ENCODE results near the gene EPB41L3. TPM values are rescaled to one million over a fixed set of nuclear protein-coding genes. Genes with fewer than 3 reads are reported as not detected.

The EPB41L3 gene
- total and polyA plus RNA-seq, 2 experiments from 2014 or later = 8.0 to 11.7 TPM

DNA sequence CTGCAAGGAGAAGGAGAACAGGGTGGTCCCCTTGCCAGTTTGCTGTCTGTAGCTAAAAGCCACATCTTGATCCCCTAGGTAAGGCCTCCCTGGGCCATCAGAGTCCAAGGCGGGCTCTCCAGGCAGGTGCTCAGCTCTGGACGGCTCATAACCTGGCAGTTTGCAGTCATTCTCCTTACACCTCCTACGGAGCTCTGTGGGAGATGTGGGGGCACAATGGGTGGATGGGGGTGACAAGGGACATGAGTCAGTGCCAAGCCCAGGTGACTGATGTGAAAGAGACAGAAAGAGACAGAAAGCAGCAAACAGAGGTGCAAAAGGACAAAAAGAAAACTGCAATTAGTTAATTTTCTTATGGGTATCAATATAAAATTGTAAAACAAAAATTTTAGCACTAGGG, 127.7 kb downstream of the EPB41L3 start:
- H3K79me2 ChIP-seq (replicated peaks; ENCODE audit: insufficient read depth) = no peaks in the 10 kb centered on the region
- no peaks in the 10 kb centered on the region for H3K36me3 Mint-ChIP-seq (ENCODE audit: low read depth)
- H3K4me1 Mint-ChIP-seq = peaks cover 29% of the 10 kb centered on the region
- no peaks in the 10 kb centered on the region for H4K20me1 ChIP-seq (replicated peaks; ENCODE audit: insufficient read depth)
- peaks cover 4% of the 10 kb centered on the region; the same call in 1 of the 2 replicates for H3K4me1 ChIP-seq (ENCODE audit: insufficient read depth)
- no peak overlapping the region for H3K4me3 Mint-ChIP-seq
- no peak overlapping the region for H3K4me2 ChIP-seq
- no peak for ATAC-seq
- no peaks in the 10 kb centered on the region for H3K9me3 Mint-ChIP-seq
- no peak overlapping the region for H3K27ac Mint-ChIP-seq
- H3K27me3 ChIP-seq (ENCODE audit: insufficient read depth) = no peaks in the 10 kb centered on the region
- H2AFZ ChIP-seq = no peak overlapping the region
- no peaks in the 10 kb centered on the region for H3K27me3 Mint-ChIP-seq (ENCODE audit: insufficient read depth, low read depth, poor library complexity)
- no peaks in the 10 kb centered on the region for H3K36me3 ChIP-seq (ENCODE audit: insufficient read depth)
- TF ChIP-seq CTCF (conservative IDR thresholded peaks at IDR 0.05; ENCODE audit: low read depth in 2 of 2) (no peak), JUNB (IDR thresholded peaks at IDR 0.05; ENCODE audit: unreplicated experiment) (no peak), CREB1 (CRISPR knock-in tag; IDR thresholded peaks at IDR 0.05; ENCODE audit: low read depth) (no peak), NANOG (IDR thresholded peaks at IDR 0.05; ENCODE audit: borderline replicate concordance) (no peak), ETS1 (IDR thresholded peaks at IDR 0.05) (no peak), ZNF462 (CRISPR knock-in tag; IDR thresholded peaks at IDR 0.05) (no peak), ZNF114 (CRISPR knock-in tag; IDR thresholded peaks at IDR 0.05) (no peak), POLR2AphosphoS5 (IDR thresholded peaks at IDR 0.05; ENCODE audit: low read depth) (no peak), STAT1 (IDR thresholded peaks at IDR 0.05; ENCODE audit: unreplicated experiment) (no peak), EZH2 (IDR thresholded peaks at IDR 0.05; ENCODE audit: low read depth, unreplicated experiment) (no peak), EZH2phosphoT487 (IDR thresholded peaks at IDR 0.05; ENCODE audit: unreplicated experiment) (no peak)
- TF ChIP-seq, protein P1, sequence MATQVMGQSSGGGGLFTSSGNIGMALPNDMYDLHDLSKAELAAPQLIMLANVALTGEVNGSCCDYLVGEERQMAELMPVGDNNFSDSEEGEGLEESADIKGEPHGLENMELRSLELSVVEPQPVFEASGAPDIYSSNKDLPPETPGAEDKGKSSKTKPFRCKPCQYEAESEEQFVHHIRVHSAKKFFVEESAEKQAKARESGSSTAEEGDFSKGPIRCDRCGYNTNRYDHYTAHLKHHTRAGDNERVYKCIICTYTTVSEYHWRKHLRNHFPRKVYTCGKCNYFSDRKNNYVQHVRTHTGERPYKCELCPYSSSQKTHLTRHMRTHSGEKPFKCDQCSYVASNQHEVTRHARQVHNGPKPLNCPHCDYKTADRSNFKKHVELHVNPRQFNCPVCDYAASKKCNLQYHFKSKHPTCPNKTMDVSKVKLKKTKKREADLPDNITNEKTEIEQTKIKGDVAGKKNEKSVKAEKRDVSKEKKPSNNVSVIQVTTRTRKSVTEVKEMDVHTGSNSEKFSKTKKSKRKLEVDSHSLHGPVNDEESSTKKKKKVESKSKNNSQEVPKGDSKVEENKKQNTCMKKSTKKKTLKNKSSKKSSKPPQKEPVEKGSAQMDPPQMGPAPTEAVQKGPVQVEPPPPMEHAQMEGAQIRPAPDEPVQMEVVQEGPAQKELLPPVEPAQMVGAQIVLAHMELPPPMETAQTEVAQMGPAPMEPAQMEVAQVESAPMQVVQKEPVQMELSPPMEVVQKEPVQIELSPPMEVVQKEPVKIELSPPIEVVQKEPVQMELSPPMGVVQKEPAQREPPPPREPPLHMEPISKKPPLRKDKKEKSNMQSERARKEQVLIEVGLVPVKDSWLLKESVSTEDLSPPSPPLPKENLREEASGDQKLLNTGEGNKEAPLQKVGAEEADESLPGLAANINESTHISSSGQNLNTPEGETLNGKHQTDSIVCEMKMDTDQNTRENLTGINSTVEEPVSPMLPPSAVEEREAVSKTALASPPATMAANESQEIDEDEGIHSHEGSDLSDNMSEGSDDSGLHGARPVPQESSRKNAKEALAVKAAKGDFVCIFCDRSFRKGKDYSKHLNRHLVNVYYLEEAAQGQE (IDR thresholded peaks at IDR 0.05; ENCODE audit: unreplicated experiment) = no peak
- no peak overlapping the region for H3K27ac ChIP-seq (ENCODE audit: low read depth)
- no peak for DNase-seq (ENCODE audit: low spot score)
- no peaks in the 10 kb centered on the region for H3F3A ChIP-seq (replicated peaks; ENCODE audit: low read depth)
- no peaks in the 10 kb centered on the region for H3K9me2 ChIP-seq (ENCODE audit: insufficient read depth)
- H3K4me3 ChIP-seq = no peak overlapping the region
